IMR-90 (cell line): ENCODE data around the gene CPO. TPM values are rescaled to one million over a fixed set of nuclear protein-coding genes. Genes with fewer than 3 reads are reported as not detected.

Experiments used
- ATAC-seq: fragments of 200-7000 bp; cut with Tn5 transposase; 2 replicates; pipeline ENCODE4 v1.9.1; 2020; ENCODE audit warnings: low read depth, mild to moderate bottlenecking, moderate library complexity
- BruUV-seq: library from RNA; stranded (reverse); fragments of 400-500 nt; replicated peaks from 2 replicates; lab custom pipeline; 2021; lab: Mats Ljungman, UMichigan
- CTCF ChIA-PET: fragments of 300-600 bp; formaldehyde crosslinking; extraction: SDS; loops from one replicate; lab custom pipeline; 2021; ENCODE audit warnings: antibody characterized with exemption; lab: Yijun Ruan, JAX
- POLR2A ChIA-PET: fragments of 300-600 bp; sonication (Branson Sonifier 250); formaldehyde crosslinking; loops from one replicate; lab custom pipeline; 2022; ENCODE audit warnings: antibody characterized with exemption; ENCODE audit not compliant: unreplicated experiment; lab: Charles Lee
- DNase-seq: peaks from one replicate; pipeline ENCODE4 v3.0.0; 2013
- H2AFZ ChIP-seq: replicated peaks from 2 replicates; pipeline ENCODE3; 2013; ENCODE audit warnings: low read length, mild to moderate bottlenecking; ENCODE audit not compliant: poor library complexity
- H2AK5ac ChIP-seq: 2 replicates; pipeline ENCODE4 v1.6.1; 2013; ENCODE audit warnings: low read depth, low read length, inconsistent platforms
- H2AK9ac ChIP-seq: replicated peaks from 2 replicates; pipeline ENCODE3; 2013; ENCODE audit warnings: mild to moderate bottlenecking, low read depth, low read length, moderate library complexity; ENCODE audit not compliant: poor library complexity
- H2BK120ac ChIP-seq: 2 replicates; pipeline ENCODE4 v1.6.1; 2013; ENCODE audit warnings: low read depth, low read length, inconsistent platforms
- H2BK15ac ChIP-seq: 3 replicates; pipeline ENCODE4 v1.6.1; 2013; ENCODE audit warnings: low read depth, low read length, inconsistent platforms
- H2BK20ac ChIP-seq: 2 replicates; pipeline ENCODE4 v1.6.1; 2013; ENCODE audit warnings: low read depth, mild to moderate bottlenecking, inconsistent platforms, low read length, moderate library complexity
- H2BK5ac ChIP-seq: 2 replicates; pipeline ENCODE4 v1.6.1; 2013; ENCODE audit warnings: mild to moderate bottlenecking, low read depth, low read length, inconsistent platforms; ENCODE audit not compliant: poor library complexity, severe bottlenecking
- H3K14ac ChIP-seq: replicated peaks from 2 replicates; pipeline ENCODE4 v1.6.1; 2013; ENCODE audit warnings: low read depth, low read length, inconsistent platforms
- H3K18ac ChIP-seq: 2 replicates; pipeline ENCODE4 v1.6.1; 2013; ENCODE audit warnings: low read depth, low read length, control low read depth
- H3K23ac ChIP-seq: 2 replicates; pipeline ENCODE4 v1.6.1; 2013; ENCODE audit warnings: low read depth, low read length, inconsistent platforms
- H3K27ac ChIP-seq: 2 replicates; pipeline ENCODE4 v1.5.1; 2013; ENCODE audit warnings: mild to moderate bottlenecking, control low read depth, low read length; ENCODE audit not compliant: insufficient read depth
- H3K27me3 ChIP-seq: 2 replicates; pipeline ENCODE4 v1.6.1; 2013; ENCODE audit warnings: low read length; ENCODE audit not compliant: control insufficient read depth, insufficient read depth
- H3K36me3 ChIP-seq: 2 replicates; pipeline ENCODE4 v1.6.1; 2013; ENCODE audit warnings: low read length, mixed read lengths; ENCODE audit not compliant: control insufficient read depth, insufficient read depth
- H3K4ac ChIP-seq: 2 replicates; pipeline ENCODE4 v1.6.1; 2013; ENCODE audit warnings: low read depth, low read length, inconsistent platforms
- H3K4me1 ChIP-seq: 2 replicates; pipeline ENCODE4 v1.6.1; 2013; ENCODE audit warnings: low read length, mixed read lengths; ENCODE audit not compliant: control insufficient read depth, insufficient read depth
- H3K4me2 ChIP-seq: 2 replicates; pipeline ENCODE4 v1.6.1; 2013; ENCODE audit warnings: low read depth, mild to moderate bottlenecking, control low read depth, low read length, moderate library complexity
- H3K4me3 ChIP-seq: 2 replicates; pipeline ENCODE4 v1.5.1; 2013; ENCODE audit warnings: low read depth, mild to moderate bottlenecking, control low read depth, low read length, moderate library complexity; ENCODE audit not compliant: insufficient read depth
- H3K56ac ChIP-seq: 2 replicates; pipeline ENCODE4 v1.6.1; 2013; ENCODE audit warnings: low read length, inconsistent platforms; ENCODE audit not compliant: insufficient read depth; ENCODE audit errors: extremely low read depth
- H3K79me1 ChIP-seq, 2 experiments: 2 replicates each; pipeline ENCODE4 v1.6.1; 2013; ENCODE audit warnings: low read length in 2 of 2, inconsistent platforms in 1 of 2, low read depth in 1 of 2
- H3K9ac ChIP-seq: 2 replicates; pipeline ENCODE4 v1.6.1; 2013; ENCODE audit warnings: low read depth, low read length, control low read depth
- H3K9me1 ChIP-seq: 2 replicates; pipeline ENCODE4 v1.6.1; 2013; ENCODE audit warnings: low read length, inconsistent platforms; ENCODE audit not compliant: insufficient read depth
- H3K9me3 ChIP-seq: 2 replicates; pipeline ENCODE4 v1.6.1; 2013; ENCODE audit warnings: low read length; ENCODE audit not compliant: control insufficient read depth, insufficient read depth
- H4K20me1 ChIP-seq: 2 replicates; pipeline ENCODE4 v1.6.1; 2013; ENCODE audit warnings: low read length, inconsistent platforms; ENCODE audit not compliant: insufficient read depth
- H4K5ac ChIP-seq: 2 replicates; pipeline ENCODE4 v1.6.1; 2013; ENCODE audit warnings: mild to moderate bottlenecking, low read depth, low read length, control low read depth
- H4K8ac ChIP-seq, 2 experiments: 2 replicates each; pipeline ENCODE4 v1.6.1; 2013; ENCODE audit warnings: low read depth in 2 of 2, low read length in 2 of 2, control low read depth in 1 of 2, inconsistent platforms in 1 of 2
- H4K91ac ChIP-seq: 2 replicates; pipeline ENCODE4 v1.6.1; 2013; ENCODE audit warnings: low read depth, low read length, inconsistent platforms; ENCODE audit not compliant: insufficient read depth
- USF2 ChIP-seq: fragments of 150-350 bp; IDR thresholded peaks from 2 replicates; pipeline ENCODE4 v1.6.1; 2017; ENCODE audit warnings: mild to moderate bottlenecking, antibody characterized with exemption, low read length, low read depth
- dilution Hi-C: fragments of 300-500 bp; cut with HindIII; formaldehyde crosslinking; loops from one replicate; pipeline ENCODE4 v1.14.3; 2018; ENCODE audit warnings: low sequenced_read_pairs; ENCODE audit not compliant: unreplicated experiment
- in situ Hi-C: fragments of 300-500 bp; cut with MboI; formaldehyde crosslinking; loops from 3 replicates; pipeline ENCODE4 v1.14.3; 2019; ENCODE audit warnings: low sequenced_read_pairs, inconsistent platforms, mixed read lengths
- intact Hi-C: fragments of 100-400 bp; cut with micrococcal nuclease; formaldehyde crosslinking; loops from 2 replicates; pipeline ENCODE4 v1.10.0; 2022
- polyA plus RNA-seq, 3 experiments: library from polyadenylated mRNA; depleted of rRNA; stranded (reverse); fragments of >200 nt; gene quantifications; 2 replicates each; pipeline ENCODE4 v1.2.3, GENCODE V29; 2012; ENCODE audit warnings: low replicate concordance in 1 of 3
- total RNA-seq: library from RNA; depleted of rRNA; stranded (reverse); fragments of >200 nt; gene quantifications from 2 replicates; pipeline ENCODE4 v1.2.3, GENCODE V29; 2012

Gene CPO
- total and polyA plus RNA-seq, 2 of the 4 experiments (the other 2 are of a cell fraction), result not detected

- CTCF ChIA-PET, result no interaction called here
- Histone ChIP-seq H4K5ac (no peak overlapping the region), H3K27ac (no peak overlapping the region), H3K79me1 (no peaks in the 10 kb centered on the region), H4K20me1 (no peaks in the 10 kb centered on the region), H3K4me3 (no peak overlapping the region), H2AFZ (no peak overlapping the region), H3K9me3 (0 out of 2 replicates have a peak, but pooled peaks cover 1% of the 10 kb centered on the region), H3K4me2 (no peak overlapping the region), H3K27me3 (no peaks in the 10 kb centered on the region), H2BK20ac (no peak overlapping the region), H3K14ac (no peak overlapping the region), H2AK9ac (no peak overlapping the region), H3K9ac (no peak overlapping the region), H3K4ac (no peak overlapping the region), H3K56ac (no peak overlapping the region), H2BK15ac (no peak overlapping the region), H3K23ac (no peak overlapping the region), H2BK120ac (no peak overlapping the region), H3K36me3 (no peaks in the 10 kb centered on the region), H4K91ac (no peak overlapping the region), H3K9me1 (no peaks in the 10 kb centered on the region), H3K4me1 (peaks cover 7% of the 10 kb centered on the region), H4K8ac (no peak overlapping the region), H2BK5ac (no peak overlapping the region), H2AK5ac (no peak overlapping the region), H3K18ac (no peak overlapping the region)
- ATAC-seq (no peak), DNase-seq (no peak)
- POLR2A ChIA-PET, result no interaction called here
- intact Hi-C loops (no loop called here), dilution Hi-C loops (no loop called here), in situ Hi-C loops (no loop called here)
- BruUV-seq, result no TSS peak
- TF ChIP-seq USF2, result no peak
Observed at GRCh38 chr2:206996556-206997065, 57.3 kb downstream of the CPO start.
